Stimulated activated naive B cell treated with anti-CD40 and anti-IgM and Interleukin-4, amounts not matched to agents 10 μg/mL and 1 μg/mL and 100 μg/mL, for 72 hours (primary cell): ENCODE measurements around the gene ARFGEF3.

ENCODE experiments used
- ATAC-seq, 2 donors: fragments of 150-1000 bp; cut with Tn5 transposase; replicated peaks; 2 replicates each; pipeline ENCODE4 v1.10.0; 2021; ENCODE audit warnings: moderate library complexity in 1 of 2
- DNase-seq: peaks from one replicate; pipeline ENCODE4 v3.0.0; 2021
- H3K27ac Mint-ChIP-seq: one replicate; pipeline ENCODE4 v1.8.0; 2022; ENCODE audit warnings: mild to moderate bottlenecking, mixed read lengths
- H3K27me3 Mint-ChIP-seq, 2 donors: one replicate each; pipeline ENCODE4 v1.8.0; 2022; ENCODE audit warnings: mixed read lengths in 2 of 2
- H3K36me3 Mint-ChIP-seq, 2 donors: one replicate each; pipeline ENCODE4 v1.8.0; 2022; ENCODE audit warnings: mixed read lengths in 2 of 2, mild to moderate bottlenecking in 1 of 2
- H3K4me1 Mint-ChIP-seq, 2 donors: one replicate each; pipeline ENCODE4 v1.8.0; 2022; ENCODE audit warnings: mixed read lengths in 2 of 2, mild to moderate bottlenecking in 1 of 2
- H3K4me3 Mint-ChIP-seq, 2 donors: one replicate each; pipeline ENCODE4 v1.8.0; 2022; ENCODE audit warnings: mild to moderate bottlenecking in 2 of 2, mixed read lengths in 2 of 2, moderate library complexity in 1 of 2
- H3K9me3 Mint-ChIP-seq, 2 donors: one replicate each; pipeline ENCODE4 v1.8.0; 2022; ENCODE audit warnings: mixed read lengths in 2 of 2, mild to moderate bottlenecking in 1 of 2

ARFGEF3 gene

GRCh38 chr6:138184230-138184629 lies 22.5 kb downstream of the ARFGEF3 start:
- H3K27ac Mint-ChIP-seq, result no peak overlapping the region
- H3K9me3 Mint-ChIP-seq, result peaks cover 0 to 3% of the 10 kb centered on the region in 2 donors
- peaks cover 16 to 30% of the 10 kb centered on the region in 2 donors for H3K27me3 Mint-ChIP-seq
- no peak overlapping the region for H3K4me3 Mint-ChIP-seq
- H3K4me1 Mint-ChIP-seq, result no peaks in the 10 kb centered on the region
- ATAC-seq, result no peak
- no peak for DNase-seq
- no peaks in the 10 kb centered on the region for H3K36me3 Mint-ChIP-seq

- no peak for DNase-seq
- Mint-ChIP-seq H3K27ac (no peak overlapping the region), H3K36me3 (no peaks in the 10 kb centered on the region), H3K27me3 (peaks cover 26 to 32% of the 10 kb centered on the region in 2 donors), H3K9me3 (no peaks in the 10 kb centered on the region), H3K4me3 (no peak overlapping the region), H3K4me1 (no peaks in the 10 kb centered on the region)
- no peak for ATAC-seq
Measured at GRCh38 chr6:138187156-138187555, 25.4 kb downstream of the ARFGEF3 start.

GRCh38 chr6:138188278-138188941 lies 26.7 kb downstream of the ARFGEF3 start:
- no peaks in the 10 kb centered on the region for H3K9me3 Mint-ChIP-seq
- H3K4me1 Mint-ChIP-seq, result no peaks in the 10 kb centered on the region
- H3K27ac Mint-ChIP-seq, result no peak overlapping the region
- DNase-seq (no peak), ATAC-seq (no peak)
- H3K36me3 Mint-ChIP-seq, result no peaks in the 10 kb centered on the region
- peaks cover 23 to 27% of the 10 kb centered on the region in 2 donors for H3K27me3 Mint-ChIP-seq
- H3K4me3 Mint-ChIP-seq, result no peak overlapping the region

DNA sequence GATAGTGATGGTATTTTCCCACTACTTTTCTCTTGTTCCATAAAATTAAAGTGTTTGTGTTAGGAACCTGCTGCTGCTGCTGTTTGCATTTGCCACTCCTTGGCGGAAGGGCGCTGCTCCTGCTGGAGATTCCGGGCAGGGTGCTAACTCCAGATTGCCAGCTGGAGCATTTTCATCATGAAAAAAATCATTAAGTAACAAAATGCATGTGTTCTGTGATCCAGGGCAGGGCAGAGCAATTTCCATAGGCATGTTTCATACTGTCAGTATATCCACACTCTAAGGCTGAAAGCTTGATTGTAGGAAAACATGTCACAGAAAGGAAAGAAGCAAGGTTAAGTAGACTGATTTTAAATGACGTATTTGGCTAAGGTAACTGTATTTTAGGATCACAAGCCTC lies 32.5 kb downstream of the ARFGEF3 start:
- H3K27me3 Mint-ChIP-seq, result peaks cover 13 to 16% of the 10 kb centered on the region in 2 donors

GRCh38 chr6:138196122-138196738 lies 34.5 kb downstream of the ARFGEF3 start:
- no peaks in the 10 kb centered on the region for H3K36me3 Mint-ChIP-seq
- H3K4me3 Mint-ChIP-seq, result no peak overlapping the region
- no peak overlapping the region for H3K27ac Mint-ChIP-seq
- peaks cover 0 to 5% of the 10 kb centered on the region in 2 donors for H3K9me3 Mint-ChIP-seq
- no peaks in the 10 kb centered on the region for H3K4me1 Mint-ChIP-seq
- ATAC-seq (no peak), DNase-seq (no peak)
- H3K27me3 Mint-ChIP-seq, result peaks cover 14 to 17% of the 10 kb centered on the region in 2 donors

More for the DNA sequence above, 32.5 kb downstream of the ARFGEF3 start:
- H3K9me3 Mint-ChIP-seq, result no peaks in the 10 kb centered on the region
- H3K27ac Mint-ChIP-seq, result no peak overlapping the region
- no peak overlapping the region for H3K4me3 Mint-ChIP-seq
- no peaks in the 10 kb centered on the region for H3K36me3 Mint-ChIP-seq
- no peak for DNase-seq
- no peak for ATAC-seq
- no peaks in the 10 kb centered on the region for H3K4me1 Mint-ChIP-seq

- Mint-ChIP-seq H3K27ac (no peak overlapping the region), H3K27me3 (peaks cover 18 to 20% of the 10 kb centered on the region in 2 donors), H3K4me1 (no peaks in the 10 kb centered on the region), H3K9me3 (peaks cover 0 to 5% of the 10 kb centered on the region in 2 donors), H3K4me3 (no peak overlapping the region), H3K36me3 (no peaks in the 10 kb centered on the region)
- no peak for DNase-seq
- ATAC-seq, result no peak
Measured at GRCh38 chr6:138197570-138197969, 35.8 kb downstream of the ARFGEF3 start.

- H3K27ac Mint-ChIP-seq, result no peak overlapping the region
- H3K4me3 Mint-ChIP-seq, result no peak overlapping the region
- H3K27me3 Mint-ChIP-seq, result peaks cover 18 to 24% of the 10 kb centered on the region in 2 donors
- H3K36me3 Mint-ChIP-seq, result no peaks in the 10 kb centered on the region
- no peak for DNase-seq
- no peak for ATAC-seq
- no peaks in the 10 kb centered on the region for H3K4me1 Mint-ChIP-seq
- H3K9me3 Mint-ChIP-seq, result peaks cover 0 to 5% of the 10 kb centered on the region in 2 donors
Measured at GRCh38 chr6:138198430-138199091, 36.8 kb downstream of the ARFGEF3 start.

GRCh38 chr6:138201836-138202235 lies 40.1 kb downstream of the ARFGEF3 start:
- ATAC-seq (no peak), DNase-seq (no peak)
- peaks cover 18 to 31% of the 10 kb centered on the region in 2 donors for H3K27me3 Mint-ChIP-seq
- peaks cover 0 to 5% of the 10 kb centered on the region in 2 donors for H3K9me3 Mint-ChIP-seq
- no peak overlapping the region for H3K27ac Mint-ChIP-seq
- no peak overlapping the region for H3K4me3 Mint-ChIP-seq
- no peaks in the 10 kb centered on the region for H3K4me1 Mint-ChIP-seq
- H3K36me3 Mint-ChIP-seq, result no peaks in the 10 kb centered on the region

GRCh38 chr6:138203315-138203714 lies 41.6 kb downstream of the ARFGEF3 start:
- no peak overlapping the region for H3K27ac Mint-ChIP-seq
- H3K4me1 Mint-ChIP-seq, result no peaks in the 10 kb centered on the region
- H3K27me3 Mint-ChIP-seq, result peaks cover 24 to 32% of the 10 kb centered on the region in 2 donors
- peaks cover 0 to 5% of the 10 kb centered on the region in 2 donors for H3K9me3 Mint-ChIP-seq
- DNase-seq (no peak), ATAC-seq (no peak)
- no peaks in the 10 kb centered on the region for H3K36me3 Mint-ChIP-seq
- no peak overlapping the region for H3K4me3 Mint-ChIP-seq

DNA sequence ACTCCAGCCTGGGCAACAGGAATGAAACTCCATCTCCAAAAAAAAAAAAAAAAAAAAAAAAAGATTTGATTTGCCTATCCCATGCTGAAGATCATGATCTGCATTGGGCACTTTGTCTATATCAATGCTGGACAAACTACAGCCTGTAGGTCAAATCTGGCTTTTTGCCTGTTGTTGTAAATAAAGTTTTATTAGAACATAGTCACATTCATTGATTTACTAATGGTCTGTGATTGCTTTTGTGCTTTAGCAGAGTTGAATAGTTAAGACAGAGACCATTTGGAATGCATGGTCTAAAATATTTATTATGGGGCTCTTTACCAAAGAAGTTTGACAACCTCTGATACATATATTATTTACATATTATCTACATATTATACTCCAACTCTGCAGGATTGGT lies 42.6 kb downstream of the ARFGEF3 start:
- ATAC-seq (no peak), DNase-seq (no peak)
- Mint-ChIP-seq H3K36me3 (no peaks in the 10 kb centered on the region), H3K4me3 (no peak overlapping the region), H3K27ac (no peak overlapping the region), H3K27me3 (peaks cover 24 to 32% of the 10 kb centered on the region in 2 donors), H3K9me3 (peaks cover 0 to 5% of the 10 kb centered on the region in 2 donors), H3K4me1 (no peaks in the 10 kb centered on the region)

DNA sequence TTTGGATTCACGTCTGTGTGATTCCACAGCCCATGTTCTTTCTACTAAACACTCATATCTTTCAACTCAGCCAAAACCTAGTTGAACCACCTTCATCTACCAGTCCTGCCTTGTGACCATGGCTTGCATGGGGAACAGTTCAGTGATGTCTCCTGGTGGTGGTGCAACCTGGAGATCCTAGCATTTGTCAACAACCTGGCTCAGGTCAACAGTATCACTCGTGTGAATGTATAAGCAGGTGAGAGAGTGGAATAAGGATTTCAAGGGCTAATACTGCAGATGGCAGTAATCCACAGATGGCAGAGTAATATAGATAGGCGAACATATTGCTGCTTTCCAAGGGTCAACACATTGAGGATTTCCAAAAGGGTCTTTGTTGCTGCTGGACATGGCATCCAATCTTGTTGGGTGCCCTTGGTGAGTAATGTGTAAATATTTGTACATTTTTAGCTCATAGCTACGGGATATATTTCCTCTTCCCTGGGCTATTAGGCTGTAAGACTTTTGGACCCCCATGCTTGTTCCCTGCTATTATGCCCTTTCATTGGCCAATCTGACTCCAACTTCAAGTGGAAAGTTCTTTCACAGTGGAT lies 43.1 kb downstream of the ARFGEF3 start:
- H3K27me3 Mint-ChIP-seq, result peaks cover 30 to 37% of the 10 kb centered on the region in 2 donors
- H3K36me3 Mint-ChIP-seq, result no peaks in the 10 kb centered on the region
- DNase-seq, result no peak
- peaks cover 0 to 5% of the 10 kb centered on the region in 2 donors for H3K9me3 Mint-ChIP-seq
- no peaks in the 10 kb centered on the region for H3K4me1 Mint-ChIP-seq
- no peak overlapping the region for H3K4me3 Mint-ChIP-seq
- no peak for ATAC-seq
- no peak overlapping the region for H3K27ac Mint-ChIP-seq

GRCh38 chr6:138205437-138206094 lies 43.8 kb downstream of the ARFGEF3 start:
- H3K9me3 Mint-ChIP-seq, result peaks cover 0 to 2% of the 10 kb centered on the region in 2 donors
- no peak overlapping the region for H3K4me3 Mint-ChIP-seq
- ATAC-seq, result no peak
- no peak overlapping the region for H3K27ac Mint-ChIP-seq
- H3K27me3 Mint-ChIP-seq, result peaks cover 28 to 34% of the 10 kb centered on the region in 2 donors
- no peaks in the 10 kb centered on the region for H3K4me1 Mint-ChIP-seq
- H3K36me3 Mint-ChIP-seq, result no peaks in the 10 kb centered on the region
- DNase-seq, result no peak

GRCh38 chr6:138206862-138207261 lies 45.1 kb downstream of the ARFGEF3 start:
- Mint-ChIP-seq H3K27me3 (peaks cover 18 to 24% of the 10 kb centered on the region in 2 donors), H3K4me3 (no peak overlapping the region), H3K9me3 (no peaks in the 10 kb centered on the region), H3K27ac (no peak overlapping the region), H3K36me3 (no peaks in the 10 kb centered on the region), H3K4me1 (no peaks in the 10 kb centered on the region)
- ATAC-seq, result no peak
- DNase-seq, result no peak

DNA sequence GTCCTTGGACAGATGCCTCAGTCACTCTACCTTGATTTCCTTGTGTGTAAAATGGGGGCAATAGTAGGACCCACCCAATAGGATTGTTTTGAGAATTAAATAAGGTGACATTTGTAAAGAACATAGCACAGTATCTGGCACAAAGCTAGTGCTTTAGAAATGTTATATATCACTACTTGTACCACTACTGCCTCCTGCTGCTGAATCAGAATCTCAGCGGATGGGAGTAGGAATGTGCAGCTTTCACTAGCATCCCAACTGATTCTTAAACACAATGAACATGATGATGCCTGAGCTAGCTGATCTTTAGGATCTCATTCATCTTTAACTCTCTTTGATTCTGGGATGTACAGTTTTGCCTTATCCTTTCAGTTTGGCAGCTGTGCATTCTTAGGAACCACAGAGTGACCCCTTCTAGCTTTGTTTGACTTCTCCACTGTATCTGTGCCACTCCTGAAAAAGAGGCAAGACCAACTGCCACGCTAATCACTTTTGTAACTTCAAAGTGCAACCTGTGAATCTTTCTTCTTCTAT lies 49.4 kb downstream of the ARFGEF3 start:
- no peak for ATAC-seq
- Mint-ChIP-seq H3K4me3 (no peak overlapping the region), H3K36me3 (no peaks in the 10 kb centered on the region), H3K27ac (no peak overlapping the region), H3K9me3 (no peaks in the 10 kb centered on the region), H3K4me1 (no peaks in the 10 kb centered on the region), H3K27me3 (peaks cover 23 to 36% of the 10 kb centered on the region in 2 donors)
- no peak for DNase-seq
